Measurements from ENCODE around the gene SLIT3.

Gene SLIT3

GRCh38 chr5:169298193-169298592 is 2.7 kb downstream of the SLIT3 start:
- no peak for FAIRE-seq

- FAIRE-seq = no peak
Observed at GRCh38 chr5:169296419-169297143, 4.4 kb downstream of the SLIT3 start.

- FAIRE-seq = no peak
Observed at GRCh38 chr5:169295306-169295705, 5.6 kb downstream of the SLIT3 start.

GRCh38 chr5:169294621-169295020 is 6.3 kb downstream of the SLIT3 start:
- no peak for FAIRE-seq

- no peak for FAIRE-seq
Observed at GRCh38 chr5:169291877-169292276, 9.1 kb downstream of the SLIT3 start.

GRCh38 chr5:169290895-169291294 is 10.0 kb downstream of the SLIT3 start:
- FAIRE-seq = no peak

- FAIRE-seq = no peak
Observed at GRCh38 chr5:169289520-169289919, 11.4 kb downstream of the SLIT3 start.

- FAIRE-seq = no peak
Observed at GRCh38 chr5:169288066-169288930, 12.6 kb downstream of the SLIT3 start.

- no peak for FAIRE-seq
Observed at GRCh38 chr5:169287529-169287928, 13.4 kb downstream of the SLIT3 start.

- no peak for FAIRE-seq
Observed at GRCh38 chr5:169286572-169287300, 14.2 kb downstream of the SLIT3 start.

- FAIRE-seq = no peak
Observed at GRCh38 chr5:169283887-169284286, 17.1 kb downstream of the SLIT3 start.

- FAIRE-seq = no peak
Observed at GRCh38 chr5:169281625-169282024, 19.3 kb downstream of the SLIT3 start.

GRCh38 chr5:169280696-169281095 is 20.2 kb downstream of the SLIT3 start:
- FAIRE-seq = no peak

- FAIRE-seq = no peak
Observed at GRCh38 chr5:169280286-169280685, 20.7 kb downstream of the SLIT3 start.

GRCh38 chr5:169279125-169279524 is 21.8 kb downstream of the SLIT3 start:
- no peak for FAIRE-seq

GRCh38 chr5:169273881-169274280 is 27.1 kb downstream of the SLIT3 start:
- no peak for FAIRE-seq

- FAIRE-seq = no peak
Observed at GRCh38 chr5:169273451-169273850, 27.5 kb downstream of the SLIT3 start.

GRCh38 chr5:169272731-169273427 is 28.1 kb downstream of the SLIT3 start:
- FAIRE-seq = no peak

- no peak for FAIRE-seq
Observed at GRCh38 chr5:169272111-169272510, 28.8 kb downstream of the SLIT3 start.

GRCh38 chr5:169270827-169271226 is 30.1 kb downstream of the SLIT3 start:
- no peak for FAIRE-seq

GRCh38 chr5:169268019-169268418 is 32.9 kb downstream of the SLIT3 start:
- no peak for FAIRE-seq

GRCh38 chr5:169265888-169266287 is 35.1 kb downstream of the SLIT3 start:
- FAIRE-seq = no peak

- FAIRE-seq = no peak
Observed at GRCh38 chr5:169263591-169263990, 37.3 kb downstream of the SLIT3 start.
